ENCODE results near the gene SLBP. TPM values are rescaled to one million over a fixed set of nuclear protein-coding genes. Genes with fewer than 3 reads are reported as not detected.

SLBP gene
- total and polyA plus RNA-seq, 2 donors (not counting 1 experiment from before 2014, with no cell fraction given) = 19.4 to 31.8 TPM

- POLR2A ChIA-PET = no interaction called here
- Histone ChIP-seq H3K27ac (ENCODE audit: low read length in 2 of 2) (no peak overlapping the region), H3K9me3 (ENCODE audit: control extremely low read depth in 1 of 3, control insufficient read depth in 2 of 3, insufficient read depth in 1 of 3, low read length in 2 of 3) (no peaks in the 10 kb centered on the region), H3K27me3 (replicated peaks in 1 of 4; ENCODE audit: control extremely low read depth in 1 of 4, control insufficient read depth in 3 of 4, insufficient read depth in 4 of 4, low read length in 3 of 4) (peaks cover 0 to 16% (median 0%) of the 10 kb centered on the region in 4 experiments), H3K4me1 (ENCODE audit: control insufficient read depth in 2 of 2, insufficient read depth in 2 of 2, low read length in 2 of 2) (peaks cover 14 to 25% of the 10 kb centered on the region in 2 donors), H3K79me2 (ENCODE audit: control insufficient read depth, insufficient read depth, low read length) (no peaks in the 10 kb centered on the region), H3K4me3 (ENCODE audit: control extremely low read depth in 1 of 5, extremely low read depth in 1 of 5, insufficient read depth in 1 of 5, low read depth in 2 of 5, low read length in 4 of 5) (no peak overlapping the region), H3K4me2 (replicated peaks; ENCODE audit: low read depth, low read length, poor library complexity, severe bottlenecking) (no peak overlapping the region), H3K36me3 (replicated peaks in 1 of 2; ENCODE audit: control extremely low read depth in 1 of 2, control insufficient read depth in 1 of 2, extremely low read depth in 1 of 2, insufficient read depth in 2 of 2, low read length in 1 of 2) (no peaks in the 10 kb centered on the region), H3K9ac (ENCODE audit: low read length) (no peak overlapping the region), H4K20me1 (ENCODE audit: control insufficient read depth, insufficient read depth, low read length, poor library complexity, severe bottlenecking) (no peaks in the 10 kb centered on the region), H2AFZ (ENCODE audit: insufficient read depth, low read depth, low read length, poor library complexity, severe bottlenecking) (no peak overlapping the region)
- Mint-ChIP-seq H3K9me3 (ENCODE audit: insufficient read depth) (no peaks in the 10 kb centered on the region), H3K27ac (no peak overlapping the region), H3K27me3 (no peaks in the 10 kb centered on the region), H3K4me1 (peaks cover 7% of the 10 kb centered on the region), H3K4me3 (no peak overlapping the region)
- ATAC-seq (ENCODE audit: low read depth) = no peak
- 88% methylated on average over 28 of the region's 31 CpGs for WGBS (ENCODE audit: insufficient coverage)
- CTCF ChIA-PET = interaction anchor here (0.6 to 2.1 kb wide), 3 partner anchors 57 to 149 kb away, joined by 3 to 6 read pairs (median 4); no protein-coding TSS in a partner anchor
- no peak for TF ChIP-seq EZH2 (IDR thresholded peaks at IDR 0.05; ENCODE audit: borderline replicate concordance, insufficient read depth, low read depth, low read length, poor library complexity, severe bottlenecking)
- TF ChIP-seq CTCF (IDR thresholded peaks at IDR 0.05) = no peak
- DNase-seq = no peak
- intact Hi-C loops (cut with micrococcal nuclease) = no loop called here
Measured at GRCh38 chr4:1751155-1751918, 39.2 kb upstream of the SLBP start.

Measured in B cell (primary cell).